A172 (cell line): ENCODE data around the gene ARID2. TPM values are rescaled to one million over a fixed set of nuclear protein-coding genes. Genes with fewer than 3 reads are reported as not detected.

Source experiments
- DNase-seq: peaks from one replicate; pipeline ENCODE4 v3.0.0-alpha.2; 2015; ENCODE audit warnings: low spot score
- total RNA-seq: library from RNA; depleted of rRNA; stranded (reverse); fragments of >200 nt; shearing (Covaris generic); gene quantifications from 2 replicates; pipeline ENCODE4 v1.2.3, GENCODE V29; 2014; rRNA removed

ARID2 gene, protein sequence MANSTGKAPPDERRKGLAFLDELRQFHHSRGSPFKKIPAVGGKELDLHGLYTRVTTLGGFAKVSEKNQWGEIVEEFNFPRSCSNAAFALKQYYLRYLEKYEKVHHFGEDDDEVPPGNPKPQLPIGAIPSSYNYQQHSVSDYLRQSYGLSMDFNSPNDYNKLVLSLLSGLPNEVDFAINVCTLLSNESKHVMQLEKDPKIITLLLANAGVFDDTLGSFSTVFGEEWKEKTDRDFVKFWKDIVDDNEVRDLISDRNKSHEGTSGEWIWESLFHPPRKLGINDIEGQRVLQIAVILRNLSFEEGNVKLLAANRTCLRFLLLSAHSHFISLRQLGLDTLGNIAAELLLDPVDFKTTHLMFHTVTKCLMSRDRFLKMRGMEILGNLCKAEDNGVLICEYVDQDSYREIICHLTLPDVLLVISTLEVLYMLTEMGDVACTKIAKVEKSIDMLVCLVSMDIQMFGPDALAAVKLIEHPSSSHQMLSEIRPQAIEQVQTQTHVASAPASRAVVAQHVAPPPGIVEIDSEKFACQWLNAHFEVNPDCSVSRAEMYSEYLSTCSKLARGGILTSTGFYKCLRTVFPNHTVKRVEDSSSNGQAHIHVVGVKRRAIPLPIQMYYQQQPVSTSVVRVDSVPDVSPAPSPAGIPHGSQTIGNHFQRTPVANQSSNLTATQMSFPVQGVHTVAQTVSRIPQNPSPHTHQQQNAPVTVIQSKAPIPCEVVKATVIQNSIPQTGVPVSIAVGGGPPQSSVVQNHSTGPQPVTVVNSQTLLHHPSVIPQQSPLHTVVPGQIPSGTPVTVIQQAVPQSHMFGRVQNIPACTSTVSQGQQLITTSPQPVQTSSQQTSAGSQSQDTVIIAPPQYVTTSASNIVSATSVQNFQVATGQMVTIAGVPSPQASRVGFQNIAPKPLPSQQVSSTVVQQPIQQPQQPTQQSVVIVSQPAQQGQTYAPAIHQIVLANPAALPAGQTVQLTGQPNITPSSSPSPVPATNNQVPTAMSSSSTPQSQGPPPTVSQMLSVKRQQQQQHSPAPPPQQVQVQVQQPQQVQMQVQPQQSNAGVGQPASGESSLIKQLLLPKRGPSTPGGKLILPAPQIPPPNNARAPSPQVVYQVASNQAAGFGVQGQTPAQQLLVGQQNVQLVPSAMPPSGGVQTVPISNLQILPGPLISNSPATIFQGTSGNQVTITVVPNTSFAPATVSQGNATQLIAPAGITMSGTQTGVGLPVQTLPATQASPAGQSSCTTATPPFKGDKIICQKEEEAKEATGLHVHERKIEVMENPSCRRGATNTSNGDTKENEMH (N-terminal part only)
- 9.9 and 11.5 TPM in 2 replicates for total RNA-seq

DNA sequence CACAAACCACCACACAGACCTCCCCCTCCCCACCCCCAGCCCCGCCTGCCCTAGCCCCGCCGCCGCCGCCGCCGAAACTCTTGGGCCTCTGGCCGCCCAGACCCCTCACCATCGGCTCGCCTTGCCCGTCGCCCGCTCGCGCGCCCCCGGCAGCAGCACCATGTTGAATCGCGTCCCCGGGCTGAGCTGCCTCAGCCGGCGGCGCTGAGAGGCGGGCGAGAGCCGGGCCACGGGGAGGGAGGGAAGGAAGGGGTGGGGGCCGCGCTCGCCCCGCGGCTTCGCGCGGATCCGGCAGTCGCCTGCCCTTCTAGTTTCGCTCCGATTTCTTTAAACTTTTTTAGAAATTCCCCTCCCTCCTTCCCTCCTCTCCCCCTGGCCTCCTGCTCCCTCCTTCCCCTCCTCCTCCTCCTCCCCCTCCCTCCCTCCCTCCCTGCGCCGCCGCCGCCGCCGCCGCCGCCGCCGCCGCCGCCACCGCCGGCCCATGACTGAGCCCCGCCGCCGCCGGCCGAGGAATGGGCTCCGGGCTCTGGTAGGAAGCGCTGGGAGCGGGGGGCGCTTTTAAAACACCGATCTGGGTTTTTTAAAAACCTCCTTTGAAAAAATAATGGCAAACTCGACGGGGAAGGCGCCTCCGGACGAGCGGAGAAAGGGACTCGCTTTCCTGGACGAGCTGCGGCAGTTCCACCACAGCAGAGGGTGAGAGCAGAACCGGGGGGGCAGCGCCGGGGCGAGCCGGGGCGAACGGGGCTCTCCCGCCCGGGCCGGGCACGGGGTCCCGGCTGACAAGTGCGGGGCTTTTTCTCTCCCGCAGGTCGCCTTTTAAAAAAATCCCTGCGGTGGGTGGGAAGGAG lies at the start of gene ARID2:
ARID2 (plus strand) TSS at position 474 of the 851 bp plus-strand sequence; CDS start at position 605, 131 bp downstream.
- DNase-seq: peak; percentile 52

DNA sequence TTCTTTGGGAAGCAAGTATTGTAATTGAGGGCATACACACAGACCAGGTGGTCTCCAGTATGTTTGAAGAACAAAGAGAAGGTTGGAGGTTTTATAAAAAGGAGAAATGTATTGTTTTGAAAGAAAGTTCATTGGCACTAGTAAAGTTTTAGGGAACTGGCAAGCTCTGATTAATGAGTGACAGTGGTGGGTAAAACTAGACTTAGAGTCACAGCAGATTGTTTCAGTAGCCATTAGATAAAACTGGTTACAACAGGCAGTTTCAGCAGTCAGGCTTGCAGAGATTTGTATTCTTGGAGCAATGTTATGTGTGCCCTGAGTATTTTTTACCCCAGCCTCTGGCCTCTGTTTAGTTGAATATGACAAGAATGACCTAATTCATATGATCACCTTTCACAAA lies 49.1 kb upstream of the ARID2 start:
- no peak for DNase-seq

DNA sequence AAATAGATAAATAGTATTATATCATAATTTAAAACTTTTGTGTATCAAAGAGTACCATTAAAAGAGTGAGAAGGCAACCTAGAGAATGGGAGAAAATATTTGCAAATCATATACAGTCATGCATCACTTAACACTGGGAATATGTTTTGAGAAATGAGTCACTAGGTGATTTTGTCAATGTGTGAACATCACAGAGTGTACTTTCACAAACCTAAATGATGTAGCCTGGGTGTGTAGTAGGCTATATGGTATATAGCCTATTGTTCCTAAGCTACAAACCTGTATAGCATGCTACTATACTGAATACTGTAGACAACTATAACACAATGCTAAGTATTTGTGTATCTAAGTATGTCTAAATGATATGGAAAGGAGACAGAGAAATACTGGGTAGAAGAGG lies 48.0 kb upstream of the ARID2 start:
- no peak for DNase-seq

DNA sequence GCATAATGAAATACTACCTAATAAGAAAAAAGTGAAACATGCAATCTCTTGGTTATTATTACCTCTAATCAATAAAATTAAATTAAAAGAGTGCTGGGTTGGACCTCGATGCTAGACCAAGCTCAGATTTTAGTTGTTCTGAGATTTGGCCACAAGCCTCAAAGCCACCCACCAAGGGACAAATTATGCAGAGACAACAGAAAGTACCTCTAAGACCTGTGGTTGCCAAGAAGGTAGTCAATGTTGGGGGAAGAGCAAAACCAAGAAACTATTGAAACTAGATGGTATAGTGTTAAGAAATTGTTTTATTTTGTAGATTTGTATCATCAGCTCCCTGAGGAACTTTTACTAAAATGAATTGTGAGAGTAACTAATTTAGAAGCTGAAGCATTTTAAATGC lies 43.8 kb upstream of the ARID2 start:
- no peak for DNase-seq

DNA sequence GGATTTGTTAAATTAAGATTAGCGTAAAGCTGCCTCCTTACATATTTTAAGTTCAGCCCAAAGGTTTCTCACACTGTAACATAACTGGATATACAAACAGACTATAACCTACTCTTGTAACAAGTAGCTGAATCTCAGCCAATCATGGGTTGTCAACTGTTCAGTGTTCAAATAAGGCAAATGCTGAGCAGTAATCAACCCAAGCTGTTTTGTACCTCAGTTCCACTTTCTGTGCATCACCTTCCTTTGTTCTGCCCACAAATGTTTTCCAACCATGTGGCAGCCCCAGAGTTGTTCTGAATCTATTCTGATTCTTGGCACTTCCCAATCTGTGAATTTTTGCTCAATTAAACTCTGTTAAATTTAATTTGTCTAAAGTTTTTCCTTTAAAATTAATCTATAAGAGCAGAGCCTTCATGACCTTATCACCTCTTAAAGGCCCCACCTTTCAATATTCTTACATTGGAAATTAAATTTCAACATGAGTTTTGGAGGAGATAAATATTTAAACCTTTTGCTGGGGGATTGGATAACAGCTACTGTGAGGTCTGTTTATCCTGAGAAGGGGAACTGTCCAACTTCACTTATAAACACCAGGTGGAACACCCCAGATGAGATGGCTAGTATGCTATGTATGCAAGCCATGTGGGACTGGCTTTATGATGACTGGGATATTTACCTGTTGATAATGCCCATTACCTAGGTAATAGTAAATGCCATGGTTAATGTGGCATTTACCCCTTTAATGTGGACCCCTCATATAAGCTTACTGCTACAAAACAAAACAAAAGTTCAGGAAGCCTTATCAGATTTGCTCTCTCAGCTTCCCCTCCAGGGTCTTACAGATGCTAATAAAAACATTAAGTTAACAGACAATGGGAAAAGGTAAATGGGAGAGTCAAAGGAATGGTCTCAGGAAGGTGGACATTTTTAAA lies 42.2 kb upstream of the ARID2 start:
- DNase-seq: no peak

DNA sequence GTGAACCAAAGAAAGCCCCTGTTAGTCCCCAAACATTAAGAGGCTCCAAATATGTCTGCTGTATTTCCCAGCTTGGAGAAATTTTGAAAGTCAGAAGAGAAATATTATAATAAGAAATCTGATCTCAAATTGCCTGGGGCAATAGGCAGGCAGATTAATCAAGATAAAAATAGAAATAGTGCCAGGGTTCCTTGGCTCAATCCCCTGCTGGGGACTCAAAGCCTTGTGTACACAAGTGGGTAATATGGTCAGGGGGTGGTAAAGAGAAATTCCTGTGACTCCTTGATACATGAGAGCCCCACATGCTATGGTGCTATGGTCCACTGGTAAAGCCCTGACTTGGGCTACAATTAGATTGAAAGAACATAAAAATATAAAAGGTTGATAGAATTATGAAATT lies 41.3 kb upstream of the ARID2 start:
- DNase-seq: no peak

DNA sequence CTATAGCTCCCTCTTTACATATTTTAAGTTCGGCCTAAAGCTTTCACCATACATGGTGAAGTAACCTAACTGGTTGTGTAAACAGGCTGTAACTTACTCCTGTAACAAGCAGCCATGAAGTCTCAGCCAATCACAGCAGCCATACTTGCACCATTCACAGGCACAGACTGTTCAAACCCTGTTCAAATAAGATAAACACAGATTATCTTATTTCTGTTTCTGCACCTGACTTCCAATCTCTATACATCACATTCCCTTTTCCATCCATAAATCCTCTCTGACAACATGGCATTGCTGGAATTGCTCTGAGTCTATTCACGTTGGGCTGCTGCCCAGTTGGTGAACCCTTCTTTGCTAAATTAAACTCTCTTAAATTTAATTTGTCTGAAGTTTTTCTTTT lies 34.5 kb upstream of the ARID2 start:
- peak; percentile 42 for DNase-seq

DNA sequence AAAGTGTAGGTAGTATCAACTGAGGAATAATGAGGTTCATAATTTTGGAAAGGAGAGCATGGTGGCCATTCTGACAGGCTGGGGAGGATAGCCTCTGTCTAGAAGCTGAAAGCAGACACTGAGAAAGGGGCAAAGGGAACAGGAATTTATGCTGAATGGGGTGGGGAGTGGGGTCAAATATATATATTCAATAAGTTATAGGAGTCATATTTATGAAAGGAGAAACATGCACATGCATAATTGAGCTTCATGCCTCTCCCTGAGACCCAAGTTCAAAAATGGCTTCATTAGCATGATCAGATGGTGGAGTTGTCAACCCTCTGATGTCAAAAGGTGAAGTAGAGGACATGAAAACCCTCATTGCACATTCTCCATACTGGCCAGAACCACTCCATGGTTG lies 33.9 kb upstream of the ARID2 start:
- DNase-seq: no peak

DNA sequence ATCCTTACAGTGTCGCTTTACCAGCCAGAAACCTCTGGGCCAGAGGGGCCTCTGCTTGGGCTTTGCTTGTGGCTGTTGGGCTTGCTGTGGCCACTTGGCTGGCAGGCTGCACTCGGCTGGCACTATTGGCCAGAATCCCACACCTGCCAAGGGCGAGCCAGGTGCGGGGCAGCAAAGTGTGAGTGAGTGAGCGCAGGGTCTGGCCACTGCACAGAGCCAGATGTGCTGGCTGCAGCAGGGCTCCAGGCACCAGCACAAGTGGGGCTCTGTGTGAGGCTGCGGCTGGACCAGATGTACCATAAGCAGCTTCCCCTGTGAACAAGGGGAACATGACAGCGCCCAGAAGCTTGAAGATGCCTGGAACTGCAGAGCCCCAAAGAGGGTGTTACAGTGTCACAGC lies 33.5 kb upstream of the ARID2 start:
- no peak for DNase-seq

DNA sequence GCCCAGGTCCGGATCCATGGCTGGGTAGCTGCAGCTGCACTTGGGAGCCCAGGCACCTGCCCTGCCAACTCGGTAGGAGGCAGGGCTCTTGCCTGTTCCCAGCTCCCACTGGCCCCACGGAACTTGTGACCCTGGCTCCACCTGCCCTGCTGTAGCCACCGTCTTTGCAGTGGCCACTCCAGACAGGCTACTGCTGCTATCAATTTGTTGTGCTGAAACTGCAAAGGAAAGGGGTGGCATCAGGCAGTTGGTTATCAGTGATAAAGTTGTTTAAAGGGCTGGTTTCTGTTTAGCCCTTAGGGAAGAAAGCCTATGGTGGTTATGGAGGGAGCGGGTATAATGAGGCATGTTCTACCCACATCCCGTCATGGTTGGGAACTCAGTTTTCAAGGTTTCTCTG lies 32.1 kb upstream of the ARID2 start:
- no peak for DNase-seq

DNA sequence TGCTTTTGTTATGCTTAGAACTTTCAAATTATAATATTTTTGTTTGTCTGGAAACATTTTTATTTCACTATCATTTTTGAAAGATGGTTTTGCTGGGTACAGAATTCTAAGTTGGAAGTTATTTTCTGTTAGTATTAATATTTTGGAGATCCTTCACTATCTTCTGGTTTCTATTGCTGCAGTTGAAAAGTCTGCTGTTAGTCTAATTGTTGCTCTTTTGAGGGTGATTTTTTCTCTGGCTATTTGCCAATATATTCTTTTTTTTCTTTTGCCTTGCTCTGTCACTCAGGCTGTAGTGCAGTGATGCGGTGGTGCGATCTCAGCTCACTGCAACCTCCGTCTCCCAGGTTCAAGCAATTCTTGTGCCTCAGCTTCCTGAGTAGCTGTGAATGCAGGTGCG lies 28.2 kb upstream of the ARID2 start:
- no peak for DNase-seq

DNA sequence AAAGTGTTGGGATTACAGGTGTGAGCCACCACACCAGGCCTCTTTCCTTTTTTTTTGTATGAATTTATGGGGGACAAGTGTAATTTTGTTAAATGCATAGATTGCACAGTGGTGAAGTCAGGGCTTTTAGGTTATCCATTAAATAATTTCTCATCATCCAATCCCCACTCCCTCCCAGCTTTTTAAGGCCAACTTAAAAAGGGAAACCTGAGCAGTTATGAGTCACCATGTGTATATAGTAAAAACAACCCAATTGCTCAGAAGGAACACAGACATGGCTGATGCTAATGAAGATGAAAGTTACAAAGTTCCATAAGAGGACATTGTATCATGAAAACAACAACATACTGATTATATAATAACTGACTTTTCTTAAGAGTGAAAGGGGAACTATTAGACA lies 25.6 kb upstream of the ARID2 start:
- peak; percentile 11 for DNase-seq

DNA sequence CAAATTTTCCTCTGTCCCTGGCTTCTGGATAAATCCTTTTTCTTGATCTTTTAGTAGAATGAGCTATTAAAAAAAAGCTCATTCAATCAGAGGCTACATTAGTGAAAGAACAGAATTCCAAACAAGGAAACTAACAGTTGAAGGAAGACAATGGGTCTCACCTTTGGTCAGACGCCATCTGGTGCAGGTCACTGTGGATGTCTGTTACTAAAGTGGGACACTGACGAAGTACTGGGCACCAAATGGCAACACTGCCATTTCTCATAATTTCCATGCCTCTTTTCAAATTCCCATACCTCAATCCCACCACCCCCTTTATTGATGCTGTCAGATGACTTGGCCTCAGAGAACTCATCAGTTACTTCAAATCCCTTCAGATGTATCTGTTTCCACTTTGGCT lies 24.5 kb upstream of the ARID2 start:
- DNase-seq: no peak

DNA sequence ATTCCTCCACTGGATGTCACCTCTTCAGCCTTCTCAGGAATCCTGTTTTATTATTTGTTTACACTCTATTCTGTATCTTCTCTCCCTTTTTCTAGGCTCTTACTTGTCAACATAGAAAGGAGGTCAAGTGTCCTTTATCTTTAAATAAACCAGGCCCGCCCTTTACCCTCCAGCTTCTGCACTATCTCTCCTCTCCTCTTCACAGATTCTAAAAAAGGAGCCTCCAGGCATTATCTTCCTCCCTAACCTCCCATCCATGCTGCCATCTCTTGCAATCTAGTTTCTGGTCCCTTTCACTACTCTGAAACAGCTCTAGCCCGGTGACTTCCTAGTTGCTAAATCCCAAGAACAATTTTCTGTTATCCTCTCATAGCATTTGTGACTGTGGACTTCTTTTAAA lies 24.1 kb upstream of the ARID2 start:
- DNase-seq: no peak

DNA sequence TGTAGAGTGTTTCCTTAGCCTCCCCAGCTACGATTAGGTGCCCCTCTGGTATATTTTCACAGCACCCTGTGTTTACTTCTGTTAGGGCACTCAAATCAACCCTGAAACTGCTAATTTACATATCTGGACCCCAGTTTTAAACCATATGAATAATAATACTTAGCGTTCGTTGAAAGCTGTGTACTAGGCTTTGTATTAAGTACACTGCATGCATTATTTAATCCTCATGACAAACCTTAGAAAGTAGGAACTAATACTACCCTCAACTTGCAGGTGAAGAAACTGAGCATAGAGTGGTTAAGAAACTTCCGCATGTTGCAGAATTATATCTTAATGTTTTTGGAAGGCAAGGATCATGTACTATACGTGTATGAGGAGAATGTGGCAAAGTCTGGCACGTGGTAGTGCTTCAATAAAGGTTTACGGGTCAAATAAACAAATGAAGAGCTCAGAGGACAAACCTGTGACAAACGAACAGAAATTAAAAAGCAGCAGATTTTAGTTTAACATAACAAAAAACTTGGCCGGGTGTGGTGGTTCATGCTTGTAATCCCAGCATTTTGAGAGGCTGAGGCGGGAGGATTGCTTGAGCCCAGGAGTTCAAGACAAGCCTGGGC lies 22.2 kb upstream of the ARID2 start:
- DNase-seq: no peak

DNA sequence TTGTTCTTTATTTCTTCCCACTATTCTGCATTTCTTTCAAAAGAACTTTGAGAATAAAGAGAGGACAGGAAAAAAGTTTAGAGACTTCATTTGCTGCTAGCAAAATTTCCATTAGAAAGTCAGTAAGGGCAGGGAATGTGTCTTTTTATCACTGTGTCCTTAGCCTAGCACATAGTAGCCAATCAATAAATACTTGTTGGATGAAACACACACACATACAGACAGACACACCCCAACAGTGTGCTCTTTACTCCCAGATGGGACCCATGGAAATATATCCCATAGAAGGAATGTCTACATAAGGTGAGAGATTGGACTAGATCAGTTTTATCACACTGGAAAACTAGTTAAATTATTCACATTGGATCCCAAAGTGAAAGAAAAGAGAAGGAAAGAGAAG lies 21.1 kb upstream of the ARID2 start:
- DNase-seq: no peak

DNA sequence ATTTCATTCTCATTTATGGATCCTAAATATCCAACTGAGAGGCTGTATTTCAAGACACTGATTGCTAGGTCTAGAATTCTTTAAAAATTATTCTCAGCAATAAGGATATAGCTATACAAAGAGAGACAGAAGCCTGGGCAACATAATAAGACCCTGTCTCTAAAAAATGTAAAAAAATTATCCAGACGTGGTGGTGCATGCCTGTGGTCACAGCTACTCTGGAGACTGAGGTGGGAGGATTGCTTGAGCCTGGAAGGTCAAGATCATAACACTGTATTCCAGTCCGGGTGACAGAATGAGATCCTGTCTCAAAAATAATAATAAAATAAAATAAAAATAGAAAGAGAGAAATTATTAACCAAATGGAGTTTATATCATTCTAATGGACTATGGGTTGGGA lies 20.6 kb upstream of the ARID2 start:
- no peak for DNase-seq

DNA sequence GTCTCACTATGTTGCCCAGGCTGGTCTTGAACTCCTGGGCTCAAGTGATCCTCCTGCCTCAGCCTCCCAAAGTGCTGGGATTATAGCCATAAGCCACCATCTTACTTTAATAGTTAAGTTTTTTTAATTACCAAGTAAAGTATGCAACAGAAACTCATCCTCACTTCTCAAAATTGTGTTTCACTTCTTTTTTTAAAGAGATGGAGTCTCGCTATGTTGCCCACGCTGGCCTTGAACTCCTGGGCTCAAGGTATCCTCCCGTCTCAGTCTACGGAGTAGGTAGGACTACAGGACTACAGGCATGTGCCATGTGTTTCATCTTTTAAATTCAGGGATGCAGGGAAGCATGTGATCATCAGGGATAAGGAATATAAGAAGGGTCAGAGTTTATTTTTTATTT lies 17.2 kb upstream of the ARID2 start:
- DNase-seq: no peak

DNA sequence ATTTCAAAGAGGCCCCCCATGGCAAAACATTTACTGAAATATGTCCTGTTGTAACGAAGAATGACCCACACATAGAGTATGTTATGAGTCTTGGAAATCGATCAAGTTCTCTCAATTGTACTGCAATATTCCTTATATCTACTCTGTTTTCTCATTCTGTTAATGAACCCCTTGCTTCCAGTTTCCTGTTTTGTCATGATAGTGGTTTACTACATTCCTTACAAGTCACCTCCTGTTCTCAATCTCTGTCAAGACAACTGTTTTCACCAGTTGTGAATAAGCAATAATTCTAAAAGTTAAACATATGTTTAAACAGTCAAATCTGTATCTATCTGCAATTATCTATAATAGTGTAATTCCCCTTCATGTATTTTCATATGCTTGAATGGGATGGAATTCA lies 16.4 kb upstream of the ARID2 start:
- DNase-seq: no peak

DNA sequence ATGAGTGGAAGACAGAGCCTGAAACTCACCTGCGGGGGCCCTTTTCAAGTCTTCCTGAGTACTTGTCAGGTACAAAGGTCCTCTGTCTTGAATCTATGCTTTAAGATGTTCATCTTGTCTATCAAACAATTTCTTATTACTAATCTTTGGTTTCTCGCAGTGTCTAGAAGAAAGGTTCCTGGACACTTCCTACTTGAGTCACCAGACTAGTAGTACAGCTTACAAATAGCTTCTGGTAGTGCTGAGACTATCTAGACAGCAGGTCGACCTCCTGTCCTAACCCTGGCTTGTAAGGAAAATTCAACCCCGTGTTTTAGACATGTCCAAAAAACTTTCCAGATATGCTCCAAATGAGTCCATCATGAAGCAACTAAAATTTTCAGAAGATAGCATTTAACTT lies 11.2 kb upstream of the ARID2 start:
- DNase-seq: no peak
